Activated B cell treated with CpG ODN at 0.5 μM for 24 hours (primary cell): ENCODE data around the gene FANK1. TPM values are rescaled to one million over a fixed set of nuclear protein-coding genes. Genes with fewer than 3 reads are reported as not detected.

Experiments
- ATAC-seq: fragments of 200-7000 bp; cut with Tn5 transposase; one replicate; pipeline ENCODE4 v1.10.0; 2021; ENCODE audit warnings: low read depth, mild to moderate bottlenecking, moderate library complexity
- CTCF ChIA-PET: fragments of 350-600 bp; sonication (Branson Sonifier 250); formaldehyde crosslinking; loops from one replicate; lab custom pipeline; 2021; ENCODE audit warnings: antibody characterized with exemption; lab: Charles Lee
- POLR2A ChIA-PET: fragments of 350-600 bp; sonication (Branson Sonifier 250); formaldehyde crosslinking; loops from one replicate; lab custom pipeline; 2021; ENCODE audit warnings: antibody characterized with exemption; lab: Charles Lee
- DNase-seq: peaks from one replicate; pipeline ENCODE4 v3.0.0; 2022
- H3K27ac Mint-ChIP-seq: one replicate; pipeline ENCODE4 v1.8.0; 2020; ENCODE audit warnings: mixed read lengths
- H3K27me3 Mint-ChIP-seq: one replicate; pipeline ENCODE4 v1.8.0; 2021; ENCODE audit warnings: mixed read lengths
- H3K36me3 Mint-ChIP-seq: one replicate; pipeline ENCODE4 v1.8.0; 2021; ENCODE audit warnings: low read depth, mixed read lengths
- H3K4me1 Mint-ChIP-seq: one replicate; pipeline ENCODE4 v1.8.0; 2021; ENCODE audit warnings: mixed read lengths
- H3K4me3 Mint-ChIP-seq: one replicate; pipeline ENCODE4 v1.8.0; 2020; ENCODE audit warnings: mild to moderate bottlenecking, mixed read lengths
- H3K9me3 Mint-ChIP-seq: one replicate; pipeline ENCODE4 v1.8.0; 2020; ENCODE audit warnings: mixed read lengths
- intact Hi-C: fragments of 100-400 bp; cut with micrococcal nuclease; formaldehyde crosslinking; loops from one replicate; pipeline ENCODE4 v1.15.1; 2024
- total RNA-seq: library from RNA; stranded (reverse); gene quantifications from 2 replicates; pipeline ENCODE4 v1.2.3, GENCODE V29; 2022
- TF ChIP-seq, protein P1 (sequence below): fragments of 200-600 bp; IDR thresholded peaks from one replicate; pipeline ENCODE4 v1.8.0; 2022; ENCODE audit warnings: antibody characterized with exemption, mild to moderate bottlenecking

FANK1 gene
- total RNA-seq, 1 donor from 2014 or later = 0.42 TPM

DNA sequence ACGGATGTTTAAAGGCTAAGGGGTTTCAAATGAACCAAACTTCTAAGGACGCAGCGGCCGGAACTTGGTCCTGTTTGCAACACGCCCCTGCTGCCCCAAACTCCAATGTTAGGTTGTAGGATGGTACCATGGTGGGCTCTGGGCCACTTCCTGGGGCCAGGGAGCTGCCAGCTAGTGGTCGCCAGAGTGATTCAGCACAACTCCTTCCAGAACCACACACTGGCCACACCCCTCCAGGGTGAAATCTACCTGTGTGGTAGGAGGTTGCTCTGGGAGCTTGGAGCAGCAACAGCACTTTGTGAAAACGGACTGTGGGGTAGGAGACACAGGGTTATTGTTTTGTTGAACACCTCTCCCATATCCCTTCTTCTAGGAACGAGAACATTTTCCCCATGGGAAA lies 161.1 kb downstream of the FANK1 start:
- Mint-ChIP-seq H3K4me3 (no peak overlapping the region), H3K36me3 (no peaks in the 10 kb centered on the region), H3K27me3 (peaks cover 7% of the 10 kb centered on the region), H3K4me1 (peaks cover 5% of the 10 kb centered on the region), H3K9me3 (no peaks in the 10 kb centered on the region), H3K27ac (no peak overlapping the region)
- TF ChIP-seq, protein P1, sequence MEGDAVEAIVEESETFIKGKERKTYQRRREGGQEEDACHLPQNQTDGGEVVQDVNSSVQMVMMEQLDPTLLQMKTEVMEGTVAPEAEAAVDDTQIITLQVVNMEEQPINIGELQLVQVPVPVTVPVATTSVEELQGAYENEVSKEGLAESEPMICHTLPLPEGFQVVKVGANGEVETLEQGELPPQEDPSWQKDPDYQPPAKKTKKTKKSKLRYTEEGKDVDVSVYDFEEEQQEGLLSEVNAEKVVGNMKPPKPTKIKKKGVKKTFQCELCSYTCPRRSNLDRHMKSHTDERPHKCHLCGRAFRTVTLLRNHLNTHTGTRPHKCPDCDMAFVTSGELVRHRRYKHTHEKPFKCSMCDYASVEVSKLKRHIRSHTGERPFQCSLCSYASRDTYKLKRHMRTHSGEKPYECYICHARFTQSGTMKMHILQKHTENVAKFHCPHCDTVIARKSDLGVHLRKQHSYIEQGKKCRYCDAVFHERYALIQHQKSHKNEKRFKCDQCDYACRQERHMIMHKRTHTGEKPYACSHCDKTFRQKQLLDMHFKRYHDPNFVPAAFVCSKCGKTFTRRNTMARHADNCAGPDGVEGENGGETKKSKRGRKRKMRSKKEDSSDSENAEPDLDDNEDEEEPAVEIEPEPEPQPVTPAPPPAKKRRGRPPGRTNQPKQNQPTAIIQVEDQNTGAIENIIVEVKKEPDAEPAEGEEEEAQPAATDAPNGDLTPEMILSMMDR = no peak
- intact Hi-C loops = no loop called here
- ATAC-seq (no peak), DNase-seq (no peak)
- CTCF ChIA-PET = no interaction called here
- POLR2A ChIA-PET = no interaction called here

DNA sequence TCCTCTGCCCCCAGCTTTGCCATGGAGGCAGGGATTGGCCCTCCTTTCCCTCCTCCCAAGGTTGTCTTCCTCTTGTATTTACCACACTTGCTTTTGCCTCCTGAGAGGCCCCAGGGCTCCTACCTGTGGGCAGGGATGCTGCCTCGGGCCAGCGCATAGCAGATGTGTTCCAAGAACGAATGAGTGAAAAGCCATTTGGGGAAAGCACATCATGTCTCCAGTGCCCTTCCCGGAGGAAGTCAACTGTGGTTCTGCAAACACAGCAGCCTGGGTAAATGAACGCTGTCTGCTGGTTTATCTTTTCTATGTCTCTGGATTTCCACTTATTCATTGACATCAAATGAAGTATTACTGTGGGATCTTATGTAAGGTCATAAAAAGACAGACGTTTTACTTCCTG lies 161.7 kb downstream of the FANK1 start:
- Mint-ChIP-seq H3K9me3 (no peaks in the 10 kb centered on the region), H3K27ac (no peak overlapping the region), H3K27me3 (peaks cover 6% of the 10 kb centered on the region), H3K36me3 (no peaks in the 10 kb centered on the region), H3K4me1 (peaks cover 5% of the 10 kb centered on the region), H3K4me3 (no peak overlapping the region)
- ChIA-PET CTCF (no interaction called here), POLR2A (no interaction called here)
- DNase-seq (no peak), ATAC-seq (no peak)
- TF ChIP-seq, protein P1 = no peak
- intact Hi-C loops = no loop called here

DNA sequence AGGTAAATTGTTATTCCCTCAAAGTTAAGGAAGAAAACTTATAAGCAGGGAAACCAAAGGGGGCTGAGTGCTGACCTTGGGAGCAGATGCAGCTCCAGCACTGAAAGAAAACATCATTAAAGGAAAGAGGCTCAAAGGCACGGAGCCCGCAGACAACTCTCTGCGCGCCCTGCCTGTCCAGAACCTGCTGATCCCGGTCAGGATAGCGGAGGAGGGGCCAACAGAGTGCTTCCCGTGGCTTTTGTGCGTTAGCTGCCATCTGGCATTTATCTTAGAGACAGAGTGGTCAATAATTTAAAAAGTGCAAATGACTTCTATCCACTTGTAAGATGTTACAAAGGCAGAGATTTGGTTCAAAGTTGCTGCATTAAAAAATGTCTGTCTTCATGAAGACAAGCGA lies 162.1 kb downstream of the FANK1 start:
- Mint-ChIP-seq H3K27ac (no peak overlapping the region), H3K36me3 (no peaks in the 10 kb centered on the region), H3K9me3 (no peaks in the 10 kb centered on the region), H3K4me3 (no peak overlapping the region), H3K27me3 (peaks cover 6% of the 10 kb centered on the region), H3K4me1 (peaks cover 5% of the 10 kb centered on the region)
- DNase-seq (no peak), ATAC-seq (no peak)
- TF ChIP-seq, protein P1 = no peak
- intact Hi-C loops = no loop called here
- POLR2A ChIA-PET = interaction anchor here (0.8 kb wide), 1 partner anchor 20 kb away, joined by 6 read pairs; no protein-coding TSS in a partner anchor
- CTCF ChIA-PET = no interaction called here

Other genes with a start within 250 kb of the FANK1 start
- gene TEX36, start 213.4 kb upstream of the FANK1 start, total RNA-seq = not detected in 2 replicates
- 41.6 and 52.7 TPM in 2 replicates for gene EDRF1, start 176.9 kb upstream of the FANK1 start, total RNA-seq
- 0.10 and 0.35 TPM in 2 replicates for gene MMP21, start 120.7 kb upstream of the FANK1 start, total RNA-seq
- gene UROS, start 73.3 kb upstream of the FANK1 start, total RNA-seq = 34.1 and 34.9 TPM in 2 replicates
- gene BCCIP, start 73.0 kb upstream of the FANK1 start, total RNA-seq = 63.6 and 64.9 TPM in 2 replicates
- 15.5 and 16.4 TPM in 2 replicates for gene DHX32, start 15.3 kb upstream of the FANK1 start, total RNA-seq